Left lobe of liver (tissue), 2 donors: ENCODE data around the gene SLC8A2. TPM values are rescaled to one million over a fixed set of nuclear protein-coding genes. Genes with fewer than 3 reads are reported as not detected.
"Not testable (repeated sequence)": the region's sequence is repeated elsewhere in the genome, so short reads cannot be mapped to it uniquely, and the experiment has no call there.

ENCODE experiments used
- ATAC-seq: fragments of 200-7000 bp; cut with Tn5 transposase; one replicate; pipeline ENCODE4 v1.9.1; 2020; ENCODE audit warnings: mild to moderate bottlenecking, moderate library complexity
- DNase-seq: peaks from one replicate; pipeline ENCODE4 v3.0.0-alpha.2; 2020; ENCODE audit warnings: low spot score
- total RNA-seq: library from RNA; stranded (reverse); gene quantifications from one replicate; pipeline ENCODE4 v1.2.1, GENCODE V29; 2021
- donor health status: DM: no; HTN: no; CAD: no; lungs with moderate emphysema.
- donor health status: DM: no; HTN: yes; CAD: no.

The SLC8A2 gene
- total RNA-seq, 1 donor from 2014 or later, result 0.10 TPM

DNA sequence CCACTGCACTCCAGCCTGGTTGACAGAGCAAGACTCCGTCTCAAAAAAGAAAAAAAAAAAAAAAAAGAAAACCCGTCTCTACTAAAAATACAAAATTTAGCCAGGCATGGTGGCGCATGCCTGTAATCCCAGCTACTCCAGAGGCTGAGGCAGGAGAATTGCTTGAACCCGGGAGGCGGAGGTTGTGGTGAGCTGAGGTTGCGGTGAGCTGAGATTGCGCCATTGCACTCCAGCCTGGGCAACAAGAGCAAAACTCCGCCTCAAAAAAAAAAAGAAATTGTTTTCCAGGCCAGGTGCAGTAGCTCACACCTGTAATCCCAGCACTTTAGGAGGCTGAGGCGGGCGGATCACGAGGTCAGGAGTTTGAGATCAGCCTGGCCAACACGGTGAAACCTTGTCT lies 85.1 kb downstream of the SLC8A2 start:
- DNase-seq, result not testable (repeated sequence)

DNA sequence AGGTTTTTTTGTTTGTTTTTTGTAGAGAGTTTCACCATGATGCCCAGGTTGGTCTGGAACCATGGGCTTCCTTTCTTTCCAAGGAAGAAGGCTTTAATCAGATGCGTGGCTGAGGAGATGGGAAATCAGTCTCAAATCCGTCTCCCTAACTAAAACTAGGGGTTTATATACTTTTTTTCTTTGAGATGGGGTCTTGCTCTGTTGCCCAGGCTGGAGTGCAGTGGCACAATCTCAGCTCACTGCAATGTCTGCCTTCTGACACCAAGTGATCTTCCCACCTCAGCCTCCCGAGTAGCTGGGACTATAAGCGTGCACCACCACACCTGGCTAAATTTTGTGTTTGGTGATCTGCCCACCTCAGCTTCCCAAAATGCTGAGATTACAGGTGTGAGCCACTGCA lies 87.2 kb downstream of the SLC8A2 start:
- not testable (repeated sequence) for ATAC-seq, DNase-seq

More for the DNA sequence above, 85.1 kb downstream of the SLC8A2 start:
- ATAC-seq, result not testable (repeated sequence)

DNA sequence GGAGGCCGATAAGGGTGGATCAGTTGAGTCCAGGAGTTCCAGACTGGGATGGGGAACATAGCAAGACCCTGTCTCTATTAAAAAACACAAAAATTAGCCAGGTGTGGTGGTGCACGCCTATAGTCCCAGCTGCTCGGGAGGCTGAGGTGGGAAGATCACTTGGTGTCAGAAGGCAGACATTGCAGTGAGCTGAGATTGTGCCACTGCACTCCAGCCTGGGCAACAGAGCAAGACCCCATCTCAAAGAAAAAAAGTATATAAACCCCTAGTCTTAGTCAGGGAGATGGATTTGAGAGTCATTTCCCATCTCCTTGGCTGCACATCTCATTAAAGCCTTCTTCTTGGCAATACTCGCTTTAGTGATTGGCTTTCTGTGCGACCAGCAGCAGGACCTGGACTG lies 87.8 kb downstream of the SLC8A2 start:
- not testable (repeated sequence) for ATAC-seq, DNase-seq

DNA sequence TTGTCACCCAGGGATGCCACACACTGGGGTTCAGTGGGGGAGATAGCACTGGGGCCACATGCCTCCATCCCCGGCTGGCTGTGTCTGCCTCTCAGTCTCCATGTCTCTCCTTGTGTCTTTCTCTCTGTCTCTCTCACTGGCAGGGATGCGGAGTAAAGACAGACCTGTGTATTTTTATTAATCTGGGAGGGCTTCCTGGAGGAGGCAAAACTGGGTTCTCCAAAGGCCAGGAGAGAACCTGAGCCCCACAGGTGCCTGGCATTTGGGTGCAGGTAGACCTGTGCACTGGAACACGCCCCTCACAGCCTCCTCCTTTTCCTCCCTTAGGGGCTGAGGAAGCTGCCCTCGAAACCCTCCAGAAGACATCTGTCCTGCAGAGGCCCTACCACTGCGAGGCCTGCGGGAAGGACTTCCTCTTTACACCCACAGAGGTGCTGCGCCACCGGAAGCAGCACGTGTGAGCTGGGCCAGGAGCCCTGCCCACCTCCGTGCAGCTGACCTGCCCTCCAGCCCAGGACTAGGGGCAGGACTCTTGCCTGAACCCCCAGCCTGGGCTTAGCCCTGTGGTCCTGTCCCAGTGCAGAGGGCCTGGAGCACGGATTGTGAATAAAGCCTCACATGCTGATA lies 89.9 kb downstream of the SLC8A2 start:
- DNase-seq (no peak), ATAC-seq (no peak)

DNA sequence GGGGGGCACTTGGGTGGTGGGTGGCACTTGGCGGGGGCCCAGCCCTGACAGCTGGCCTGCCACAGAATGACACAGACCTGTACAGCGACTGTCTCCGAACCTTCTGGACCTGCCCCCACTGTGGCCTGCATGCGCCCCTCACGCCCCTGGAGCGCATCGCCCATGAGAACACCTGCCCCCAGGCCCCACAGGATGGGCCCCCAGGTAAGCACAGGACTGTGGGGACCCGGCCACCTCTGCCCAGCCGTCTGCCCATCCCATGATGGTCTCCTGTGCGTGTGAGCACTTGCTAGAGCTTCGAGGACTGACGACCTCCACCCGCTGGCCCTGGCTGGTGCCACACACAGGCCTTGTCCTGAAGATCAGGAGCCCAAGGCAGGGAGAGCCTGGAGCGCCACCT lies 90.6 kb downstream of the SLC8A2 start:
- DNase-seq (no peak), ATAC-seq (no peak)

DNA sequence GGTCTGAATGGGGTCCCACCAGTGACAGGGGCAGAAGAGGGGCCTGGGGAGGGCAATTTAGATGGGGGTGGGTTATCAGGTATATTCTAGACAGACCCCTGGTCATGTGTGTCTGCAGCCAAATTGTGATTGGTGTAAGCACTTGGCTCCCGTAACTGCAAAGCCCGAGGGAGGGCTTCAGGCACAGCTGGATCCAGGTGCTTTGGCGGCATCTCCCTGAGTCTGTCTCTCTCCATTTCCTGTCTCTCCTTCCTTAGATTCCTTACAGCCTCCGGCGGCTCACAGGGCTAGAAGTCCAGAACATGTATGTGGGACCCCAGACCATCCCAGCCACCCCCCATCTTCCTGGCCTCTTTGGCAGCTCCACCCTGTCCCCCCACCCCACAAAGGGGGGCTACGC lies 91.1 kb downstream of the SLC8A2 start:
- ATAC-seq, result no peak
- no peak for DNase-seq

DNA sequence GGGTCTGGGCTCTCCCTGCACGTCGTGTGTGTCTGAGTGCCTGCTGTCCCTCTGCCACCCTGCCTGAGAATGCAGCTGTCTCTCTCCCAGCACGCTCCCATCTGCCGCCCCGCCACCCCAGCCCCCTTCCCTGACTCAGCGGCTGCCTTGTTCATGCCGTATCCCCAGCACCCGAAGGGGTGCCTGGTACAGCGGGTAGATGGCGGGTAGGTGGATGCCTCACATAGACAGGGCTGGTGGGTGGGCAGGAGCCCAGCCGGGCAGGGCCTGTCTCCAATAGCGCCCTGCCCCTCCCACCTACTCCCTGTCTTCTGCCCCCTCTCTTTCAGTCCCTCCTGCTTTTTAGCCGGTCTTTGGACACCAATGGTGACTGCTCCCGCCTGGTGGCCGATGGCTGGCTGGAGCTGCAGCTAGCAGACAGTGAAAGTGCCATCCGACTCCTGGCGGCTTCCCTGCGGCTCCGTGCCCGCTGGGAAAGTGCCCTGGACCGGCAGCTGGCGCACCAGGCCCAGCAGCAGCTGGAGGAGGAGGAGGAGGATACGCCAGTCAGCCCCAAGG lies 92.2 kb downstream of the SLC8A2 start:
- ATAC-seq (no peak), DNase-seq (no peak)

DNA sequence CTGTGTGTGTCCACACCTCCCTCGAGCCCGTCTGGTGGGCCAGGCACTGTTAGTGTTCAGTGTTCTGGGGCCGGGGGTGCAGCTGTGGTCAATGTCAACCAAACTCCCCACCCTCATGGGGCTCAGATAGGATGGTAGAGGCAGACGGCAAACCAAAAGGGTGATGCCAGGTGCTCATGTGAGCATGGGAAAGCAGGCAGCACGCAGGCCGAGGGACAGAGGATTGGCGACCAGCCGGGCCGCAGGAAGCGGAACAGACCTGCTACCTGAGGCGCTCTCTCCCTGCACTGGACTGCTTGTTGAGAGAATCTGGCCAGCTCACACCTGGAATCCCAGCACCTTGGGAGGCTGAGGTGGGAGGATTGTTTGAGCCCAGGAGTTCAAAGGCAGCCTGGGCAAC lies 93.4 kb downstream of the SLC8A2 start:
- no peak for DNase-seq
- ATAC-seq, result no peak

Other genes starting within 250 kb of the SLC8A2 start
- 2.7 TPM for gene BBC3, start 240.7 kb downstream of the SLC8A2 start, total RNA-seq
- gene CCDC9, start 215.4 kb downstream of the SLC8A2 start, total RNA-seq, result 10.4 TPM
- gene INAFM1, start 197.0 kb downstream of the SLC8A2 start, total RNA-seq, result 5.6 TPM
- 6.2 TPM for gene C5AR1, start 162.0 kb downstream of the SLC8A2 start, total RNA-seq
- gene C5AR2, start 139.7 kb downstream of the SLC8A2 start, total RNA-seq, result 2.2 TPM
- 5.9 TPM for gene DHX34, start 122.6 kb downstream of the SLC8A2 start, total RNA-seq
- 1.0 TPM for gene MEIS3, start 52.4 kb downstream of the SLC8A2 start, total RNA-seq
- gene KPTN, start 12.3 kb upstream of the SLC8A2 start, total RNA-seq, result 6.6 TPM
- 96.3 TPM for gene NAPA, start 43.2 kb upstream of the SLC8A2 start, total RNA-seq
- 0.08 TPM for gene ZNF541, start 101.3 kb upstream of the SLC8A2 start, total RNA-seq
- 6.7 TPM for gene BICRA, start 137.2 kb upstream of the SLC8A2 start, total RNA-seq
- gene EHD2, start 241.5 kb upstream of the SLC8A2 start, total RNA-seq, result 6.3 TPM